Kidney tubule cell (primary cell): ENCODE results near the gene ARL16.

Experiments used
- DNase-seq: peaks from one replicate; pipeline ENCODE4 v3.0.0-alpha.2; 2018; ENCODE audit warnings: low spot score

ARL16 gene

DNA sequence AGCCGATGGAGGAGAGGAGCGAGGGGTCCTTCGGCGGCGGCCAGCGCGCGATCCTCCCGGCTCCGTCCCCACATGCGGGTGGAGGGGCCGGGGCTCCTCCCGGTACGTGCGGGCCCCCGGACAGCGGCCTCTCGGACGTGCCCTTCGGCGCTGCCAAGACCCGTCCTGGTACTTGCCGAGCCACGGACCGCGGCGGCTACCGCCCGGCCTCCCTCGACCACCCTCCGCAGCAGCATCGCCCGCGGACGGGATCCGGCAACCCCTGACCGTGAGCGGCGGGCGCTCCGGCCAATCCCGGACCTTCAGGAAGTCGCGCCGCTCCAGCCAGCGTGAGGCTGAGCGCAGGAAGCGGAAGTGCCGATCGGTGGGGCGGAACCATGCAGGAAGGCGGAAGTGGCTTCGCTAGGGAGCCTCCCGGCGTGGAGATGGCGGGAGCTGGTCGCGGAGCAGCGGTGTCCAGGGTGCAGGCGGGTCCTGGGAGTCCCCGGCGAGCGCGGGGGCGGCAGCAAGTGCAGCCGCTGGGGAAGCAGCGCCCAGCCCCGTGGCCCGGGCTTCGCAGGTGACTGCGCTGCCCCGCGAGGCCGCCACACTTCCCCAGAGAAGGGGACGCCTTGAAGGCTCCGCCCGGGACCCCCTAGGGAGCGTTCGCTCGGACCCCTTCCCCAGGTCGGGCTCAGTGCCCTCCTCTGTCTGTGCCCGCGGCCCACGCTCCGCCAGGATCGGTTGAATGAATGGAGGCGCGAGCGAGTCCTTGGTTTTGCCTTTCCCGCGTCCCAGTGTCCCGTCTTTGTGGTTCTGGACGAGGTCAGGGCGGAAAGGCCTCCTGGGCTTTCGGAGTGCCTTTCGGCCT is 17.0 kb downstream of the ARL16 start, which contains the start of the genes CCDC137 and OXLD1:
Gene CCDC137 (plus strand): TSS at position 396 of the 850 bp plus-strand sequence. CDS start 30 bp downstream, at position 426.
Gene OXLD1 (minus strand): TSS at position 264 of the 850 bp plus-strand sequence. CDS start 28 bp downstream, at position 236.
- DNase-seq, result peak; percentile 96

DNA sequence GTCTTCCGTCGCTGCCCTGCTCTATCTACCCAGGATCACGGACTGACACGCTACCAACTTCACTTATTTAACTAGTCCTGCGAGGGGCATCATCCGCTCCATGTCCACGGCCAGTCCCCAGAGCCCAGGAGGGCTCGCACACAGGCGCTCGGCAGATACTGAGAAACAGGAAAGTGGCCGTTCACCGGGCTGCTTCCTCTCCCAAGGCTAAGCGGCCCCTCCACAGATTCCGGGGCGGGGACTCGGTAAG is 17.6 kb downstream of the ARL16 start:
- no peak for DNase-seq

GRCh38 chr17:81665205-81666091 is 18.1 kb downstream of the ARL16 start:
- DNase-seq, result peak; percentile 55

GRCh38 chr17:81664051-81664470 is 19.5 kb downstream of the ARL16 start:
- DNase-seq, result no peak

DNA sequence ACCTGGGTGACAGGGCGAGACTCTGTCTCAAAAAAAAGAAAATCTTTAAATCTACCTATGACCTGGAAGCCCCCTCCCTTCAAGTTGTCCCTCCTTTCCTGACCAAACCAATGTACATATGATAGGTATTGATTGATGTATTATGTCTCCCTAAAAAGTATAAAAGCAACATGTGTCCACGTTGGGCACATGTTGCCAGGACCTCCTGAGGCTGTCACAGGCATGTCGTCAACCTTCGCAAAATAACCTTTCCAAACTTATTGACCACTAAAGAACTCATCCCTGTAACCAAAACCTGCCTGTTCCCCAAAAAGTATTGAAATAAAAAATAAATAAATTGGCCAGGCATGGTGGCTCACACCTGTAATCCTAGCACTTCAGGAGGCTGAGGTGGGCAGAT is 21.6 kb downstream of the ARL16 start:
- DNase-seq, result no peak

DNA sequence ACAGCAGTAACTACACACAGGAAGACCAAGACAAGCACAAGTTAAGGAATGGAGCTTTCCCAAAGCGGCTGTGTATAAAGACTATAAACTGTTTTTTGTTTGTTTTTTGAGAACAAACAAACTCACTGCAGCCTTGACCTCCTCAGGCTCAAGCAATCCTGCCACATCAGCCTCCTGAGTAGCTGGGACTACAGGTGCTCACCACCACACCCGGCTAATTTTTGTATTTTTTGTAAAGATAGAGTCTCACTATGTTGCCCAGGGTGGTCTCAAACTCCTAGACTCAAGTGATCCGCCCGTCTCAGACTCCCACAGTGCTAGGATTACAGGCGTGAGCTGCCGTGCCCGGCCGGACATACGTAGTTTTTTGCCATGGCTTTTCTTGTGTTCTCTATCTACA is 23.2 kb downstream of the ARL16 start:
- DNase-seq, result no peak

GRCh38 chr17:81659038-81659437 is 24.6 kb downstream of the ARL16 start:
- DNase-seq, result peak; percentile 28

DNA sequence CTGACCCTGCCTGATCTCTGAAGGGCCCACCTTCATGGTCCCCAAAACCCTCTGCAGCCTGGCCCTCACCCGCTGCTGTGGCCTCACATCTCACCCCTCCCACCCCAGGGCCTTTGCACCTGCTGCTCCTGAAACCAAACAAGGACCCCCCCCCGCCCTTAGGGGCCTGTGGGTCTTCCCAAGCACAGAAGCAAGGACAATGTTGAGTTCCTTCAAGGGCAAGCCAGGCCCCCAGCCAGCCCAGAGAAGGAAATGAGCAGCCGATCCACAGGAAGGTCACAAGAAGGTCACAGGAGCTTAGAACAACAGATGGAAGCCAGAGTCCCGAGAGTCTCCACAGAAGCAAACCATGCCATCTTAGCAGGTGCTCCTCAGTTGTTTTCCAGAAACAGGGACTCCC is 26.8 kb downstream of the ARL16 start:
- DNase-seq, result no peak

GRCh38 chr17:81656118-81656743 is 27.4 kb downstream of the ARL16 start, which contains the start of gene PDE6G:
PDE6G (minus strand) TSS chr17:81656542; CDS start chr17:81653305, 3,237 bp downstream.
- DNase-seq, result no peak

- no peak for DNase-seq
These were observed 28.0 kb downstream of the ARL16 start for GRCh38 chr17:81655378-81656117.

DNA sequence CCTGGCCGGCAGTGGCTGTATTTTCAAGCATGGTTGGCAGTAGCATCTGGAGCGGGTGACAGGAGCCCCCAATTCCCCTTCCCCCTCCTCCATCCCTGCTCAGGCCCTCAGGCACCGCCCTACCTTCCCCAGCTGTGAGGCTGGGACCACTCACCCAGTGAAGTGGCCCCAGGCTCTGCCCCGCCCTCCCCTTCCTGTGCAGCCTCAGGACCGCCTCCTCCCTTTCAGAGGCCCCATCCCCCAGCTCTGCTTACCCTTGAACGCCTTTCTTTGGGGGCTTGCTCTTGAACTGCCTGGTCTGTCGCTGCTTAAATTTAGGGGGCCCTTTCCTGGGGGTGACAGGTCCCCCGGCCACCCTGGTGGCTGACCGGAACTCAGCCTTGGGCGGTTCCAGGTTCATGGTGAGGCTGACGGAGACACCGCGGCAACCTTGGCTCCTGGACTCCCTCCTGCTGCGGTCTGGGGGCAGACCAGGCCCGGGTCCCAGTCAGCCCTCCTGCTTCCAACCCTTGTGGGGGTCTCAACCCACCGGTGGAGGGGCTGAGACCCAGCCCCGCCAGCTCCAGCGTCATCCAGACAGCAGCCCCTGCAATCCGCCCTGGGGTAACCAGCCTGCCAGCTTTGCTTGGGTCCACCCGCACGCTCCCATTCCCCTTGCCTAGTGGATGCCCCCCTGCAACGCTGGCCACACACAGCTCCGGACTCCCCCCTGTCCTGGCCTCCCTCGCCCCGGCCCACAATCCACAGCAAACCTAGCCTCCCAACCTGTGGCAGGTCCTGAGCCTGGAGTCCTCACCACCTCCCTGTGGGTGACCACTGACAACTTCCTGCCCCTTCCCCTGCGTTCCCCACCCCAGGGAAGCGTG is 30.5 kb downstream of the ARL16 start:
- no peak for DNase-seq

DNA sequence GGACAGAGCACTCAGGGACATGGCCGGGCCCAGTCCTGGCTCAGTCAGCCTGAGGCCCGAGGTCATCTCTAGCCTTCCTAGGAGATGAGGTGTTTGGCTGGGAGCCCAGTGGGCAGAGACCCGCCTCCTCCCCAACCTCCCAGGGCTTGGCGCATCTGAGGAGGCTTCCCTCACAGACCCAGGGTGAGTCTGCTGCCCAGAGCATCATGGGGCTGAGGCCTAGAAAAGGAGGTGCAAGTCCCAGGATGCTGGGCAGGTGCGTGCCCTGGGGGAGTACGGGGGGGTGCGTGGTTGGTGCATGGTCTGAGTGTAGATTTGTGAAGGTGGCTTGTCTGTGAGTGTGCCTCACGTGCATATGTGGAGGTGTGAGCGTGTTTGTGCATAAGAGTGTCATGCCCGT is 31.9 kb downstream of the ARL16 start:
- peak; percentile 91 for DNase-seq

DNA sequence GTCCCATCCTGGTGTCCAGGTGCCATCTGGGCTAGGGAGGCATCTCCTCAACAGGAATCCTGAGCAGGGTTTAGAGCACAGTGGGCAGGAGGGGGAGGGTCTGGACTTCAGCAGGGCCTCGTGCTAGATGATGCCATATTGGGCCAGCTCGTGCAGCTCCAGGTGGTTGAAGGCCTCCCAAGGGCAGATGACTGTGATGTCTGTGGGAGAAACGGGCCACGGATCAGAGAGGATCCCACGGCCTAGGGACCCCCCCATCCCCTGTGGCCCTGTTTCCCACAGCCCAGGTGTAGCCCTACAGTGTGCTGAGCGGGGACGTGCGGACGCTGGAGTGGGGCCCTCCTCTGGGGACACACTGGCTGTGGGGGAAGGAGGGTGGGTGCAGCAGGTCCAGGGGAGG is 32.6 kb downstream of the ARL16 start:
- DNase-seq, result no peak

DNA sequence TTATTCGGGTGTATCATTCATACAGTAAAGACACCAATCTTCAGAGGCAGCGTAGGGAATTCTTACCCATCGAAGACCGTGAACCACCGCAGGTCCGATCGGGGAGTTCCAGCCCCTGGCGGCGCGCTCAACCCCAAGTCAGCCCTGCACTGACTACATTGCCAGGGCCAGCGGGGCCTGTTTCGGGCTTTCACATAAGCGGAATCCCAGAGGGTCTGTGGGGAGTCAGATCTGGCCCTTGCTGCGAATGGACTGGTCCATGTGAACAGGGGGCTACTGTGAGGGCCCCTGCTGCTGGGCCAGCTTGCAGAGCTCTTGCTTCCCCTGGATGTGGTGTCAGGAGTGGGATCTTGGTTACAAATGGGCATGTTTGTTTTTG is 34.9 kb downstream of the ARL16 start:
- no peak for DNase-seq

- DNase-seq, result no peak
These were observed 35.4 kb downstream of the ARL16 start for GRCh38 chr17:81648013-81648706.

- no peak for DNase-seq
These were observed 36.0 kb downstream of the ARL16 start for GRCh38 chr17:81647640-81648012.

- DNase-seq, result no peak
These were observed 36.6 kb downstream of the ARL16 start for GRCh38 chr17:81646869-81647600.

DNA sequence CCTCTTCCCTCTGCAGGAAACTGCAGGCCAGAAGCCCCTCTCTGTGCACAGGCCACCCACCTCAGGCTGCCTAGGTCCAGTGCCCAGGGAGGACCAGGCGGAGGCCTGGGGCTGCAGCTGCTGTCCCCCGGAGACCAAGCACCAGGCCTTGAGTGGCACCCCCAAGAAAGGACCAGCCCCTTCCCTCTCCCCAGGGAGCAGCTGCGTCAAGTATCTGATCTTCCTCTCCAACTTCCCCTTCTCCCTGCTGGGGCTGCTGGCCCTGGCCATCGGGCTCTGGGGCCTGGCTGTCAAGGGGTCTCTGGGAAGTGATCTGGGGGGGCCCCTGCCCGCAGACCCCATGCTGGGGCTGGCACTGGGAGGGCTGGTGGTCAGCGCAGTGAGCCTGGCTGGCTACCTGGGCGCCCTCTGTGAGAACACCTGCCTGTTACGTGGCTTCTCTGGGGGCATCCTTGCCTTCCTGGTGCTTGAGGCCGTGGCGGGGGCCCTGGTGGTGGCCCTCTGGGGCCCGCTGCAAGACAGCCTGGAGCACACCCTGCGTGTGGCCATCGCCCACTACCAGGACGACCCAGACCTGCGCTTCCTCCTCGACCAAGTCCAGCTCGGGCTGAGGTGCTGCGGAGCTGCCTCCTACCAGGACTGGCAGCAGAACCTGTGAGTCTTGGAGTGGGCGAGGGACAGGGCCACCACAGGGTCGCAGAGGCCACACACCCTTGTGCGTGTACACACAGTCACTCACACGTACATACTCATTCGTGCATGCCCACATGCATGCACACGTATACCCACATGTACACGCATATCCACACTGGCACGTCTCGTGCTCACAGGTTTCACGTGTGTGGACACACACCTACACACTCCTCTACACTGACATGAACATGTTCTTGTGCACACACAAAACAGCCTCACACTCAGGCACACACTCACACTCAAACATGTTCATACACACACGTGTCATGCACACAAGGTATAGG is 38.3 kb downstream of the ARL16 start:
- DNase-seq, result no peak
